Activated naive CD8-positive, alpha-beta T cell treated with anti-CD3 and anti-CD28 coated beads for 36 hours (primary cell): Measurements from ENCODE around the gene GABRB2. TPM values are rescaled to one million over a fixed set of nuclear protein-coding genes. Genes with fewer than 3 reads are reported as not detected.

Experiments
- DNase-seq: peaks from one replicate; pipeline ENCODE4 v3.0.0; 2021
- H3K27ac Mint-ChIP-seq: one replicate; pipeline ENCODE4 v1.8.0; 2022; ENCODE audit warnings: mild to moderate bottlenecking, moderate library complexity, mixed read lengths
- H3K27me3 Mint-ChIP-seq: one replicate; pipeline ENCODE4 v1.8.0; 2022; ENCODE audit warnings: mild to moderate bottlenecking, mixed read lengths
- H3K36me3 Mint-ChIP-seq: one replicate; pipeline ENCODE4 v1.8.0; 2021; ENCODE audit warnings: mild to moderate bottlenecking, mixed read lengths
- H3K4me1 Mint-ChIP-seq: one replicate; pipeline ENCODE4 v1.8.0; 2021; ENCODE audit warnings: mixed read lengths
- H3K4me3 Mint-ChIP-seq: one replicate; pipeline ENCODE4 v1.8.0; 2022; ENCODE audit warnings: mild to moderate bottlenecking, moderate library complexity, mixed read lengths
- H3K9me3 Mint-ChIP-seq: one replicate; pipeline ENCODE4 v1.8.0; 2022; ENCODE audit warnings: mixed read lengths
- total RNA-seq, 2 experiments: library from RNA; stranded (reverse); gene quantifications; one replicate each; pipeline ENCODE4 v1.2.3, GENCODE V29; 2021

The GABRB2 gene
- total RNA-seq, 2 experiments from 2014 or later, result not detected

DNA sequence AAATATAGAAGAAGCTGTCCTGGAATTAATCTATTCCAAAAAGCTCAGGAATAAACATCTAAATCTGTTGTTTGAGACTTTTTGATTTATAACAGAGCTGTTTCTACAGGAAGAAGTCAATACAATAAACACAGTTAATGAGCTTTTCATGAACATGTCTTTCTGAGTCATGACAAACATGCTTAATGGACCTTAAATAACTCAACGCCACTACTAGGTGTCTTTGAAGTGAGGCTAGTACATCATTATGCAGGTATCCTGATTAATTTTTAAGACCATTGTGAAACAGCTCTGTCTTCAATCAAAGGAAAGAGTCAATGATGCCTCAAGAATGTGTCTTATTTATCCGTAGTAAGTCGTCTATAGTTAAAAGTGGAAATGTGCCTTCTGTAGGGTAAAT is 131.6 kb downstream of the GABRB2 start:
- Mint-ChIP-seq H3K9me3 (no peaks in the 10 kb centered on the region), H3K27me3 (no peaks in the 10 kb centered on the region), H3K4me1 (no peaks in the 10 kb centered on the region), H3K4me3 (no peak overlapping the region), H3K36me3 (no peaks in the 10 kb centered on the region), H3K27ac (no peak overlapping the region)
- DNase-seq, result no peak

DNA sequence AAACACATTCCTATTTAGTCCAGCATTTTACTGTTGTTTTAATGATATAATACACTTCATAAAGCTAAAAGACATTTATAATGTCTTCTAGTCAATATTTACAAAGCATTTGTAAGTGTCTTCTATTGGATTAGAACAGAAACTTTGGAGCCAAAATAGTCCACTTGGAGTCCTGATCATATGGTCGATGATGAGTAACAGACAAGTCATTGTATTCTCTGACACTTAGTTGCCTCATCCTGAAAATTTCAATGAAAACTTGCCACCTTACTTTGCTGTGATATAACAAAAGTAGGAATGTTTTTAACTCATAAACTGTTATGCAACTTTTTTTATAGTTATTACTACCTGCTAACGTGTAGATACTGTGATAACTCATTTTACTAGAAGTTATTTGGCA is 132.5 kb downstream of the GABRB2 start:
- Mint-ChIP-seq H3K27me3 (no peaks in the 10 kb centered on the region), H3K4me1 (no peaks in the 10 kb centered on the region), H3K4me3 (no peak overlapping the region), H3K36me3 (no peaks in the 10 kb centered on the region), H3K27ac (no peak overlapping the region), H3K9me3 (no peaks in the 10 kb centered on the region)
- no peak for DNase-seq

GRCh38 chr5:161412792-161413191 is 133.7 kb downstream of the GABRB2 start:
- DNase-seq, result no peak
- no peaks in the 10 kb centered on the region for H3K27me3 Mint-ChIP-seq
- no peaks in the 10 kb centered on the region for H3K9me3 Mint-ChIP-seq
- no peak overlapping the region for H3K27ac Mint-ChIP-seq
- no peak overlapping the region for H3K4me3 Mint-ChIP-seq
- H3K36me3 Mint-ChIP-seq, result no peaks in the 10 kb centered on the region
- no peaks in the 10 kb centered on the region for H3K4me1 Mint-ChIP-seq

GRCh38 chr5:161411156-161411555 is 135.4 kb downstream of the GABRB2 start:
- H3K27ac Mint-ChIP-seq, result no peak overlapping the region
- no peaks in the 10 kb centered on the region for H3K36me3 Mint-ChIP-seq
- no peaks in the 10 kb centered on the region for H3K4me1 Mint-ChIP-seq
- no peaks in the 10 kb centered on the region for H3K9me3 Mint-ChIP-seq
- no peak for DNase-seq
- no peak overlapping the region for H3K4me3 Mint-ChIP-seq
- H3K27me3 Mint-ChIP-seq, result no peaks in the 10 kb centered on the region

DNA sequence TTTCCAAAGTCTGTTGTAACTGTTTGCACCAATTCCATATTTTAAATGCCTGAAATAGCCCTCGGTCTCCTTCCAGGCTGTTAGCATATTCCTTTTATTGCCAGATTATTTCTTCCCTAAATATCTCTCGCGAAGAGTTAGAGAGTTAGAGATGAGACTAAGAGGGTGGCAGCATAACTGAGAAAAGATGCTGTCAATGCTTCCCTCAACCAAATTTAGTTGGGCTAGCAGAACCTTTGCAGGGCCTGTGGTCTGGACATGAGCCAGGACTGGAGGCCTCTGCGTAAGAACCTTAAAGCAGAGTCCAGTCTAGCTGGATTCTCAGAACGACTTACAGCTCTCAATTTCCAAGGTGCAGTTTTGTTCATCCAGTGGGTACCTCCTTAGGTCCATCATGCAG is 135.9 kb downstream of the GABRB2 start:
- Mint-ChIP-seq H3K4me1 (no peaks in the 10 kb centered on the region), H3K9me3 (no peaks in the 10 kb centered on the region), H3K4me3 (no peak overlapping the region), H3K27me3 (no peaks in the 10 kb centered on the region), H3K27ac (no peak overlapping the region), H3K36me3 (no peaks in the 10 kb centered on the region)
- no peak for DNase-seq

DNA sequence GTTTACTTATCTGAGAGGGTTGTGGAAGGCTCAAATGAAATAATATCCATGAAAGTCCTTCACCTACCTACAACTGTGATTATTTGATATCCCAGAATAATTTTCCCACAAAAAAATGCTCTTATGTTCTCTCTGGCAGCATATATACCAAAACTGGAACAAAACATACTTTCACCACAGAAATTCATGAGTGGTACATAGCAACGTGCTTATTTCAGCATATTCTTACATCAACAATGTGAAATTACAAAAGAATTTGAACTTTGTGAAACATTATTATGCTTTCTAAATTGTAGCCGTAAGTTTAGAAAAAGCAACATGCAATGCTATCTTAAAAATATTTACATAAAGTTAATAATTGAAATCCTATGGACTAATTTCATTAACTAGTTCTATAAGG is 137.1 kb downstream of the GABRB2 start:
- no peak overlapping the region for H3K4me3 Mint-ChIP-seq
- DNase-seq, result no peak
- H3K4me1 Mint-ChIP-seq, result no peaks in the 10 kb centered on the region
- peaks cover 2% of the 10 kb centered on the region for H3K9me3 Mint-ChIP-seq
- H3K27me3 Mint-ChIP-seq, result no peaks in the 10 kb centered on the region
- no peak overlapping the region for H3K27ac Mint-ChIP-seq
- H3K36me3 Mint-ChIP-seq, result no peaks in the 10 kb centered on the region

DNA sequence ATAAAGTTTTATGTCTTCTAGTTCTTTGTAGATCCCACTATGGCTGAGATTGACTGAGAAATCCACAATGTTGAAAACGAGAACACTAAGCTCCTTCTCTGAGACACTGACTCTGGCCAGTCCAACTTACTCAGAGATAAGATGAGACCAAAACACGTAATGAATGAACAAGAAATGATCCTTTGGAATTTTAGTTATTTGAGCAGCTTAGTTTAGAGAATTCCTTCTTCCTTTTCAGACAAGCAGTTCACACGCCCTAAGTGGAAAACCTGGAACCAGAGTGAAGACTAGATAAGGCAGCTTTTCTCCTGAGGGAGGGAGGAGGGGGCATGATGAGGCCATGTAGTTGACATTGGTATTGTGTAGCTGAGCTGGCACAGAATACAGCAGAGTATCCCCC is 139.6 kb downstream of the GABRB2 start:
- H3K4me1 Mint-ChIP-seq, result no peaks in the 10 kb centered on the region
- H3K9me3 Mint-ChIP-seq, result peaks cover 2% of the 10 kb centered on the region
- no peaks in the 10 kb centered on the region for H3K36me3 Mint-ChIP-seq
- H3K27me3 Mint-ChIP-seq, result no peaks in the 10 kb centered on the region
- no peak for DNase-seq
- H3K27ac Mint-ChIP-seq, result no peak overlapping the region
- H3K4me3 Mint-ChIP-seq, result no peak overlapping the region

- no peak overlapping the region for H3K27ac Mint-ChIP-seq
- no peaks in the 10 kb centered on the region for H3K4me1 Mint-ChIP-seq
- H3K9me3 Mint-ChIP-seq, result peaks cover 2% of the 10 kb centered on the region
- H3K4me3 Mint-ChIP-seq, result no peak overlapping the region
- no peak for DNase-seq
- H3K27me3 Mint-ChIP-seq, result no peaks in the 10 kb centered on the region
- H3K36me3 Mint-ChIP-seq, result no peaks in the 10 kb centered on the region
Observed at GRCh38 chr5:161403996-161404395, 142.5 kb downstream of the GABRB2 start.

DNA sequence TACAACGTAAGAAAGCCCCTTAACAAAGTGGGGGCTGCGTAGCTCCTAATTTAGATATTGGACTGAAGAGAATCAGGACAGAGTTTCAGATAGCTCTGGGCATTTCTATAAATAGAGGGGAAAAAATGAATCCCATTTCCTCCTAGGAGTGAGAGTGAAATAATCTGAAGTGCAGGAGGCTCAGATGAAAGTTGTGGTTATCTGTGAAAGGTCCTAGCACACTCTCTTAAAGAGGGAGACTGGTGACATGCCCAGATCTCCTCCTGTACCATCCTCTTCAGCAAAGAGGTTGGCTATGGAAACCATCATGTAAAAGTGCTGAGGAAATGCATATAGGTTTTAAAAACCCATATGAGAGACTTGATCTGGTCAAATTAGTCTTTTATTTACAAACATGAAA is 143.4 kb downstream of the GABRB2 start:
- Mint-ChIP-seq H3K36me3 (no peaks in the 10 kb centered on the region), H3K27ac (no peak overlapping the region), H3K9me3 (peaks cover 2% of the 10 kb centered on the region), H3K27me3 (no peaks in the 10 kb centered on the region), H3K4me3 (no peak overlapping the region), H3K4me1 (no peaks in the 10 kb centered on the region)
- no peak for DNase-seq

- H3K9me3 Mint-ChIP-seq, result peaks cover 2% of the 10 kb centered on the region
- H3K4me1 Mint-ChIP-seq, result no peaks in the 10 kb centered on the region
- H3K4me3 Mint-ChIP-seq, result no peak overlapping the region
- no peak overlapping the region for H3K27ac Mint-ChIP-seq
- DNase-seq, result no peak
- H3K27me3 Mint-ChIP-seq, result no peaks in the 10 kb centered on the region
- no peaks in the 10 kb centered on the region for H3K36me3 Mint-ChIP-seq
Observed at GRCh38 chr5:161400583-161400982, 145.9 kb downstream of the GABRB2 start.

- Mint-ChIP-seq H3K27ac (no peak overlapping the region), H3K4me1 (no peaks in the 10 kb centered on the region), H3K9me3 (peaks cover 2% of the 10 kb centered on the region), H3K4me3 (no peak overlapping the region), H3K36me3 (no peaks in the 10 kb centered on the region), H3K27me3 (no peaks in the 10 kb centered on the region)
- no peak for DNase-seq
Observed at GRCh38 chr5:161399996-161400562, 146.4 kb downstream of the GABRB2 start.

- Mint-ChIP-seq H3K27me3 (no peaks in the 10 kb centered on the region), H3K4me3 (no peak overlapping the region), H3K4me1 (no peaks in the 10 kb centered on the region), H3K36me3 (no peaks in the 10 kb centered on the region), H3K27ac (no peak overlapping the region), H3K9me3 (no peaks in the 10 kb centered on the region)
- no peak for DNase-seq
Observed at GRCh38 chr5:161397448-161397847, 149.1 kb downstream of the GABRB2 start.

- no peak overlapping the region for H3K27ac Mint-ChIP-seq
- no peaks in the 10 kb centered on the region for H3K36me3 Mint-ChIP-seq
- no peak for DNase-seq
- H3K4me3 Mint-ChIP-seq, result no peak overlapping the region
- H3K9me3 Mint-ChIP-seq, result no peaks in the 10 kb centered on the region
- H3K4me1 Mint-ChIP-seq, result no peaks in the 10 kb centered on the region
- H3K27me3 Mint-ChIP-seq, result no peaks in the 10 kb centered on the region
Observed at GRCh38 chr5:161396171-161396570, 150.4 kb downstream of the GABRB2 start.

DNA sequence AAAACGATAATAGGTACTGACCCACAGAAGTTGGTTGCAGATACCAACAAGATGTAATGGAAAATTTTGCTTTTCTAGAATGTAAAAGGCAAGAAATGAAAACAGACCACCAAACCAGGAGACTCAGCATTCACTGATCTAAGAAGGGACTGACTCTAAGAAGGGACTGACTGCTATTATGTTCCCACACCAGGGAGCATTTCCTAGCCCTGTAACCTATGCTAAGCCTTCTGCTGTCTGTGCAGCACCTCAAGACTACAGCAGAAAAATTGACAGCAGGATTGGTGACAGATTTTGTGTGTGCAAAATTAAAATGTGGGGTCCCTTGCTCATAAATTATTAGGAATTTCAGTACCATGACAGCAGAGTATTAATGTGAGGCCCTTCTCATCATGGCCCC is 154.8 kb downstream of the GABRB2 start:
- H3K9me3 Mint-ChIP-seq, result no peaks in the 10 kb centered on the region
- H3K4me1 Mint-ChIP-seq, result no peaks in the 10 kb centered on the region
- DNase-seq, result no peak
- no peak overlapping the region for H3K4me3 Mint-ChIP-seq
- no peaks in the 10 kb centered on the region for H3K36me3 Mint-ChIP-seq
- no peak overlapping the region for H3K27ac Mint-ChIP-seq
- H3K27me3 Mint-ChIP-seq, result no peaks in the 10 kb centered on the region

GRCh38 chr5:161391016-161391415 is 155.5 kb downstream of the GABRB2 start:
- no peak overlapping the region for H3K27ac Mint-ChIP-seq
- no peaks in the 10 kb centered on the region for H3K36me3 Mint-ChIP-seq
- H3K4me1 Mint-ChIP-seq, result no peaks in the 10 kb centered on the region
- no peak overlapping the region for H3K4me3 Mint-ChIP-seq
- no peaks in the 10 kb centered on the region for H3K27me3 Mint-ChIP-seq
- no peak for DNase-seq
- no peaks in the 10 kb centered on the region for H3K9me3 Mint-ChIP-seq

GRCh38 chr5:161387121-161387520 is 159.4 kb downstream of the GABRB2 start:
- Mint-ChIP-seq H3K36me3 (no peaks in the 10 kb centered on the region), H3K4me1 (no peaks in the 10 kb centered on the region), H3K27ac (no peak overlapping the region), H3K27me3 (no peaks in the 10 kb centered on the region), H3K9me3 (no peaks in the 10 kb centered on the region), H3K4me3 (no peak overlapping the region)
- DNase-seq, result no peak

DNA sequence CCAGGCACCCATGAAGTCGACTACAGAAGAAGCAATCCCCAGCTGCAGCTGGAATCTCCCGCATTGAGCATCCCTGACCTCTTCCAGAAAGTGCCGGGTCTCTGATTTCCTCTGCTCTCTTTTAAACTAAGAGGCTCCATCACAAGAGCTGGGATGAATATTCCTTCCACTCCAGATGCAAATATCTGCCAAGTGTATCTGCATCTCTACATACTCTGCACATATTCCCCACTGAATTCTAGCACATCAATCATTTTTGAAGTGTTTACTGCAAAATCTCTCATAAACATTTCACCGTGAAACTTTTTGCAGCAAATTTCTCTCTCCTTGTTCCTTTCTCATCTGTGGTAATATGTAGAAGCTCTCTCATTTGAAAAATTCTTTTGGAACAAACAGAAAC is 161.5 kb downstream of the GABRB2 start:
- Mint-ChIP-seq H3K4me3 (no peak overlapping the region), H3K9me3 (peaks cover 1% of the 10 kb centered on the region), H3K27me3 (no peaks in the 10 kb centered on the region), H3K36me3 (no peaks in the 10 kb centered on the region), H3K27ac (no peak overlapping the region), H3K4me1 (no peaks in the 10 kb centered on the region)
- DNase-seq, result no peak
